GM12875 (cell line): ENCODE data around the gene RASSF8.

Experiments
- H3K4me3 ChIP-seq: one replicate; pipeline ENCODE4 v1.5.1; 2011; ENCODE audit warnings: low read depth, low read length, control low read depth
- TF ChIP-seq, protein P1 (sequence below): IDR thresholded peaks from 2 replicates; pipeline ENCODE4 v1.5.1; 2011; ENCODE audit warnings: low read depth, mild to moderate bottlenecking, control low read depth, inconsistent platforms, low read length, moderate library complexity, borderline replicate concordance; ENCODE audit not compliant: insufficient read depth

RASSF8 gene

DNA sequence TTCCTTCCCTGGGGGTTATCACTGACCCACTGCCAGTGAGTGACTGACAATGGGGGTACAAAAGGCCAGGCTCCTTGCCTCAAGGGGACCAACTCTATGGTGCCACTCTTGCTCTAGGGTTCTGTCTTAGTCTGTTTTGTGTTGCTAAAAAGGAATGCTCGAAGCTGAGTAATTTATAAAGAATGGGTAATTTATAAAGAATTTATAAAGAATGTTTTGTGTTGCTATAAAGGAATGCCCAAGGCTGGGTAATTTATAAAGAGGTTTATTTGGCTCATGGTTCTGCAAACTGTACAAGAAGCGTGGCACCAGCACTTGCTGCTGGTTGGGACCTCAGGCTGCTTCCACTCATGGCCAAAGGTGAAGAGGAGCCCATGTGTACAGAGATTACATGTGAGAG, 15.8 kb upstream of the RASSF8 start:
- TF ChIP-seq, protein P1, sequence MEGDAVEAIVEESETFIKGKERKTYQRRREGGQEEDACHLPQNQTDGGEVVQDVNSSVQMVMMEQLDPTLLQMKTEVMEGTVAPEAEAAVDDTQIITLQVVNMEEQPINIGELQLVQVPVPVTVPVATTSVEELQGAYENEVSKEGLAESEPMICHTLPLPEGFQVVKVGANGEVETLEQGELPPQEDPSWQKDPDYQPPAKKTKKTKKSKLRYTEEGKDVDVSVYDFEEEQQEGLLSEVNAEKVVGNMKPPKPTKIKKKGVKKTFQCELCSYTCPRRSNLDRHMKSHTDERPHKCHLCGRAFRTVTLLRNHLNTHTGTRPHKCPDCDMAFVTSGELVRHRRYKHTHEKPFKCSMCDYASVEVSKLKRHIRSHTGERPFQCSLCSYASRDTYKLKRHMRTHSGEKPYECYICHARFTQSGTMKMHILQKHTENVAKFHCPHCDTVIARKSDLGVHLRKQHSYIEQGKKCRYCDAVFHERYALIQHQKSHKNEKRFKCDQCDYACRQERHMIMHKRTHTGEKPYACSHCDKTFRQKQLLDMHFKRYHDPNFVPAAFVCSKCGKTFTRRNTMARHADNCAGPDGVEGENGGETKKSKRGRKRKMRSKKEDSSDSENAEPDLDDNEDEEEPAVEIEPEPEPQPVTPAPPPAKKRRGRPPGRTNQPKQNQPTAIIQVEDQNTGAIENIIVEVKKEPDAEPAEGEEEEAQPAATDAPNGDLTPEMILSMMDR = no peak
- no peak overlapping the region for H3K4me3 ChIP-seq

DNA sequence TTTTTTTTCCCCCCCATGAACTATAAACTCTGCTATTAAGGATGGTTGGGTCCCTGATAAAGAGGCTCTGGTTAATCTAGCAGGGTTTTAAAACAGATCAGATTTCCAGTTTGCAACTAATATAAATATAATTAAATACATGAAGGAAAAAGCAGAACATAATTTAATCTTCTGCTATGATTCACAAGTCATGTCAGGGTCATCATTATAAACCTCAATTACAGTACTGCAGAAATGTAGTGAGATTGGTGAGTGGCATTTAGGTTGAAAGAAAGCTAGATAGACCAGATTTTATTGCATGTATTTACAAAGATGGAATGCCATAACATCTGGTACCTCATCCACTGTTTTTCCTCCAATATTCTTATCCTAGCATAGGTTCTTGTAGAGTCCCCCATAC, 14.5 kb upstream of the RASSF8 start:
- no peak overlapping the region for H3K4me3 ChIP-seq
- TF ChIP-seq, protein P1 = no peak

DNA sequence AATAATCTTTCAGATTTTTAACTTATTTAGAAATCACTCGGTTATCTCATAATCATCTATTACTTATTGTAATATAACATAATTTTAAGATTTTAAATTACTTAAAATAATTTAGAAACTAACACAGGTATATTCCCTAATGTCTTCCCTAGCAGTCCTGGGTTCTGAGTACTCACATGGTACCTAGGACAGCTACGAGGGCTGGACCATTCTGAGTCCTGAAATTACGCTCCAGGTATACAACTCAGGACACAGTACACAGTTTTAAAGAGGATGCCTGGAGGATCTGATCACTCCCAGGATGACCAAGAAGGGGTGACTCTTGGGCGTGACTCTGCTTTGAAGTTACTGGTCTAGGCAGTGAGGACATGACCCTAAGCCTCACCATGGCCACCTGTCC, 9.1 kb upstream of the RASSF8 start:
- H3K4me3 ChIP-seq = no peak overlapping the region
- TF ChIP-seq, protein P1 = no peak

DNA sequence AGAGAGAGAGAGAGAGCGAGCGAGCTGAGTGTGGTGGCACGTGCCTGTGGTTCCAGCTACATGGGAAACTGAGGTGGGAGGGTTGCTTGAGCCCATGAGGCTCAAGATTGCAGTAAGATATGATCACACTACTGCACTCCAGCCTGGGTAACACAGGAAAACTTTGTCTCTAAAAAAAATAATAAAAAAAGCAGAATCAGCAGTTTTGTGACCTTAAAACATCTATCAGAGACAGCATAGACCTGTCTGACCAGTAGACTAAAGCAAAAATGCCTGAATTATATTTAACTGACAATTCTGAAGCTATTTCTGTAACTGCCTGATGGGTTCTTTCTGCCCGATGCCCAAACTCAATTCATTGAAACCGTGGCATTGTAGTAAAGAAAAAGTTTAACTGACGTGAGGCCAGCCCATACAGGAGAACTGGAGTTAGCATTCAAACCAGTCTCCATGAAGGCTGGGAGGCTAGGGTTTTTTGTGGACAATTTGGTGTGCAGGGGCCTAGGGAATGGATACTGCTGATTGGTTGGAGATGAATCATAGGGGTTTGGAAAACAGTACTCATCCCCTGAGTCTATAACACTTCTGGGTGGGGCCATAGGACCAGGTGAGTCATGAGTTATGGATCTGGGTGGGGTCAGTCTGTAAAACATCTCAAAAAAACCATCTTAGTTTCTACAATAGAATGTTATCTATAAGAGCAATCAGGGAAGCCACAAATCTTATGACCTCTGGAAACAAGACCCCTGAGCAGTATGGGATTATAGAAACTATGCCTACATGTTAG, 8.0 kb upstream of the RASSF8 start:
- no peak overlapping the region for H3K4me3 ChIP-seq
- TF ChIP-seq, protein P1 = no peak

DNA sequence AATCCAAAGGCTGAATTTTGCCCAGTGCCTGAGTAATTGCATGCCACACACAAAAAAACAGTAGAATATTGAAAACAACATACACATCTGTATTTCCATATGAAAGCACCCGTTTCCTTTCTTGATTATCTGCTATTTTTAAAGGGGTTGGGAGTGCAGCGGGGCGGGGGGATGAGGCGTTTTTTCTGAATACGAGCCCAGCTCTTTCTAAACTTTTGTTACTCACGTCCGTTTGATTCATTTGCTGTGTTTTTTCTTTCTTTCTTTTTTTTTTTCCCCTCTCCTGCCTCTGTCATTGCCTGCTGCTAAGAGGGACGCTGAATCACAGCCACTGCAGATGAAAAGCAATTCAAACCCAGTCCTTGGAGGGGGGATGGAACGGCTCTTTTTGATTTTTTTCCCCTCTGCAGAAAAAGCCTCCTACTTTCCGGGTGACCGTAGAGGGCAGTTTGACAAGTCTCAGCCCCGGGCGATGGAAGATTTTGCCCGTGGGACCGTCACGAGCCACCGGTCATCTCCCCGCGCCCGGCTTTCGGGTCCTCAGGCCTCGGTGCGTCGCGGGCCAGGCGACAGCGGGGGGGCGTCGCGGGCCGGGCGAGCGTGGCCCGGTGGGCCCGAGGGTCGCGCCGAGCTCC, 572 bp upstream of the RASSF8 start:
- TF ChIP-seq, protein P1 = no peak

DNA sequence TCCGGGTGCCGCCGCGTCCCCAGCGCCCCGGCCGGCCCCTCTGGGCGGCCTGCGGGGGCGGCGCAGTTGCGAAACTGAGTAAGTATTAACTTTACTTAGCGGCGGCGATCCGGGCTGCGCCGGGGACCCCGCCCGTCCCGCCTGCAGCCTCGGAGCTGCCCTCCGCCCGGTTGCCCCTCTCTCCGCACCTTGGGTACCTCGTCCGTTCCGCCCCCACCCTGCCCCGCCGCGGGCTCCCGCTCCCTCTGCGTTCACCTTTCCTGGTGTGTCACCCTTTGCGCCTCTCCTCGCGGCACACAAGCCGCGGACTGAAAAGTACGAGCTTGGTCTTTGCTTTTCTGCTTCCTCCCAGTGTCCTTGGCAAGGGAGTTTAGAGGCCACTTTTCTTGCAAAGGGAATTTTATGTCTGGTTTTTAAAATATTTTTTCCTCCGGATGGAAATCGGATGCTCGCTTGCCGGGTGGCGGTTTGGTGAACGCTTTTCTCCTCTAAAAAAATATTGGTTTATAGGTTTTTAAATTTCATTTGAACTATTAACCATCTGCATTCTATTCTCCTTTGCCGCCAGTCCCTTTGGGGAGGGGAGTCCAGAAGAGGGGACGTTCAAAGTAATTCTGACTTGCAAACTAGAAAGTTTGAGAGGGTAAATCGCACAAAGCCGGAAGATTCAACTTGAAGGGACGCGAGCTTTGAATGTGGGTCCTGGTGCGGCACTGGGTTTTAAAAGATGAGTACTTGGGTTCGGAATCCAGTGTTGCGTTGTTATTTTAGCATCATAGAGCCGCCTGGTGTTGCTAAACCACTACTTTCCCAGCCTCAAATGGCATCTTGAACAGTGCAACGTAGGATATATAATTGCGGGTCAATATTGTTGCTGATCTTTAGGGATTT, 834 bp downstream of the RASSF8 start:
- H3K4me3 ChIP-seq = peak overlapping the region; percentile 27
- TF ChIP-seq, protein P1 = no peak

More for the DNA sequence above, 572 bp upstream of the RASSF8 start:
- peak overlapping the region; percentile 29 for H3K4me3 ChIP-seq
